H9 (cell line): Measurements from ENCODE around the gene FLVCR2. TPM values are rescaled to one million over a fixed set of nuclear protein-coding genes. Genes with fewer than 3 reads are reported as not detected.

Experiments used
- DNase-seq: peaks from one replicate; pipeline ENCODE4 v3.0.0-alpha.2; 2017
- H2AFZ ChIP-seq: one replicate; pipeline ENCODE4 v1.6.1; 2013; ENCODE audit warnings: mild to moderate bottlenecking, low read length, control low read depth, moderate library complexity
- H2AK5ac ChIP-seq: 2 replicates; pipeline ENCODE4 v1.6.1; 2013; ENCODE audit warnings: low read length, control low read depth, mixed read lengths; ENCODE audit not compliant: insufficient read length
- H2BK120ac ChIP-seq: one replicate; pipeline ENCODE4 v1.6.1; 2013; ENCODE audit warnings: low read depth, mild to moderate bottlenecking, low read length, control low read depth, inconsistent platforms; ENCODE audit not compliant: poor library complexity, severe bottlenecking
- H2BK12ac ChIP-seq: 2 replicates; pipeline ENCODE4 v1.6.1; 2013; ENCODE audit warnings: low read length, control low read depth, mixed read lengths, low read depth; ENCODE audit not compliant: insufficient read length
- H2BK15ac ChIP-seq: 2 replicates; pipeline ENCODE4 v1.6.1; 2013; ENCODE audit warnings: low read depth, low read length, control low read depth
- H2BK20ac ChIP-seq: one replicate; pipeline ENCODE4 v1.6.1; 2013; ENCODE audit warnings: low read depth, mild to moderate bottlenecking, low read length, control low read depth, inconsistent platforms; ENCODE audit not compliant: poor library complexity, severe bottlenecking
- H2BK5ac ChIP-seq: 2 replicates; pipeline ENCODE4 v1.6.1; 2013; ENCODE audit warnings: low read length, control low read depth, mixed read lengths; ENCODE audit not compliant: insufficient read length
- H3K14ac ChIP-seq: 2 replicates; pipeline ENCODE4 v1.6.1; 2013; ENCODE audit warnings: low read length, control low read depth; ENCODE audit not compliant: insufficient read depth
- H3K18ac ChIP-seq: 2 replicates; pipeline ENCODE4 v1.6.1; 2013; ENCODE audit warnings: low read depth, mild to moderate bottlenecking, mixed read lengths, low read length, control low read depth; ENCODE audit not compliant: insufficient read length
- H3K23ac ChIP-seq: 2 replicates; pipeline ENCODE4 v1.6.1; 2013; ENCODE audit warnings: low read length, control low read depth, mixed read lengths, low read depth; ENCODE audit not compliant: insufficient read length
- H3K23me2 ChIP-seq: 2 replicates; pipeline ENCODE4 v1.6.1; 2013; ENCODE audit warnings: low read depth, mild to moderate bottlenecking, mixed read lengths, low read length, control low read depth; ENCODE audit not compliant: insufficient read length, poor library complexity, severe bottlenecking
- H3K27ac ChIP-seq: 2 replicates; pipeline ENCODE4 v1.5.1; 2013; ENCODE audit warnings: low read length, control low read depth, mixed read lengths, low read depth; ENCODE audit not compliant: insufficient read length
- H3K27me3 ChIP-seq: 2 replicates; pipeline ENCODE4 v1.6.1; 2013; ENCODE audit warnings: low read length, control low read depth, inconsistent platforms; ENCODE audit not compliant: insufficient read depth
- H3K4ac ChIP-seq: 2 replicates; pipeline ENCODE4 v1.6.1; 2013; ENCODE audit warnings: low read depth, mild to moderate bottlenecking, control low read depth, inconsistent platforms, low read length, moderate library complexity
- H3K4me1 ChIP-seq: 2 replicates; pipeline ENCODE4 v1.6.1; 2013; ENCODE audit warnings: low read length, control low read depth, inconsistent platforms; ENCODE audit not compliant: insufficient read depth
- H3K4me2 ChIP-seq: 2 replicates; pipeline ENCODE4 v1.6.1; 2013; ENCODE audit warnings: low read length, control low read depth, mixed read lengths; ENCODE audit not compliant: insufficient read length, insufficient read depth
- H3K56ac ChIP-seq: 2 replicates; pipeline ENCODE4 v1.6.1; 2013; ENCODE audit warnings: low read depth, mild to moderate bottlenecking, mixed read lengths, low read length, control low read depth; ENCODE audit not compliant: insufficient read length
- H3K79me1 ChIP-seq: 2 replicates; pipeline ENCODE4 v1.6.1; 2013; ENCODE audit warnings: low read depth, mild to moderate bottlenecking, moderate library complexity, low read length, control low read depth, inconsistent platforms; ENCODE audit not compliant: insufficient read depth, poor library complexity, severe bottlenecking
- H3K79me2 ChIP-seq: 2 replicates; pipeline ENCODE4 v1.6.1; 2013; ENCODE audit warnings: low read length, control low read depth, inconsistent platforms; ENCODE audit not compliant: insufficient read depth
- H3K9ac ChIP-seq: 2 replicates; pipeline ENCODE4 v1.6.1; 2013; ENCODE audit warnings: low read length, control low read depth, mixed read lengths; ENCODE audit not compliant: insufficient read length; ENCODE audit errors: extremely low read depth
- H3K9me3 ChIP-seq: one replicate; pipeline ENCODE4 v1.6.1; 2013; ENCODE audit warnings: low read depth, low read length, inconsistent platforms; ENCODE audit not compliant: control insufficient read depth
- H3T11ph ChIP-seq: one replicate; pipeline ENCODE4 v1.6.1; 2013; ENCODE audit warnings: mild to moderate bottlenecking, low read length, control low read depth, inconsistent platforms
- H4K20me1 ChIP-seq: one replicate; pipeline ENCODE4 v1.6.1; 2013; ENCODE audit not compliant: control insufficient read depth, insufficient read length, insufficient read depth
- H4K5ac ChIP-seq: 2 replicates; pipeline ENCODE4 v1.6.1; 2013; ENCODE audit warnings: low read depth, mild to moderate bottlenecking, mixed read lengths, low read length, control low read depth; ENCODE audit not compliant: insufficient read length
- H4K8ac ChIP-seq: replicated peaks from 2 replicates; pipeline ENCODE4 v1.6.1; 2013; ENCODE audit warnings: low read length, control low read depth, mixed read lengths, low read depth; ENCODE audit not compliant: insufficient read length
- H4K91ac ChIP-seq: 2 replicates; pipeline ENCODE4 v1.6.1; 2013; ENCODE audit warnings: low read depth, mild to moderate bottlenecking, moderate library complexity, mixed read lengths, low read length, control low read depth; ENCODE audit not compliant: insufficient read length
- H3K27ac Mint-ChIP-seq, 3 experiments: 2 replicates in 2 of 3; 3 replicates in 1 of 3; pipeline ENCODE4 v1.8.0; 2020 to 2021; ENCODE audit warnings: mixed read lengths in 3 of 3, mild to moderate bottlenecking in 1 of 3, moderate library complexity in 1 of 3
- H3K27me3 Mint-ChIP-seq: 2 replicates; pipeline ENCODE4 v1.8.0; 2021; ENCODE audit warnings: low read depth, mild to moderate bottlenecking, moderate library complexity, mixed read lengths
- H3K36me3 Mint-ChIP-seq, 3 experiments: 2 replicates in 2 of 3; 3 replicates in 1 of 3; pipeline ENCODE4 v1.8.0; 2020 to 2021; ENCODE audit warnings: low read depth in 3 of 3, mixed read lengths in 3 of 3; ENCODE audit not compliant: insufficient read depth in 1 of 3
- H3K4me1 Mint-ChIP-seq, 2 experiments: 2 replicates each; pipeline ENCODE4 v1.8.0; 2020; ENCODE audit warnings: mixed read lengths in 2 of 2
- H3K4me3 Mint-ChIP-seq, 2 experiments: 2 replicates in 1 of 2; 3 replicates in 1 of 2; pipeline ENCODE4 v1.8.0; 2020 to 2021; ENCODE audit warnings: mild to moderate bottlenecking in 2 of 2, mixed read lengths in 2 of 2, moderate library complexity in 1 of 2
- H3K9me3 Mint-ChIP-seq, 2 experiments: 2 replicates in 1 of 2; 3 replicates in 1 of 2; pipeline ENCODE4 v1.8.0; 2020; ENCODE audit warnings: mild to moderate bottlenecking in 2 of 2, mixed read lengths in 2 of 2, moderate library complexity in 1 of 2
- WGBS: extraction: QIAGEN DNeasy Blood & Tissue Kit; methylation state at CpG from one replicate; pipeline ENCODE4 v1.1.7; 2013; ENCODE audit warnings: missing lambda C conversion rate, low lambda C conversion rate, mixed read lengths; ENCODE audit not compliant: insufficient read length; ENCODE audit errors: extremely low coverage; 5-methylcytosine and 5-hydroxymethylcytosine counted together
- total RNA-seq: library from RNA; stranded (reverse); gene quantifications from 2 replicates; pipeline ENCODE4 v1.2.1, GENCODE V29; 2021
- TF ChIP-seq, protein P1 (sequence below): fragments of 200-600 bp; sonication (generic); conservative IDR thresholded peaks from 3 replicates; pipeline ENCODE4 v1.8.0; 2021; ENCODE audit warnings: antibody characterized with exemption, mild to moderate bottlenecking

The FLVCR2 gene
- total RNA-seq, 1 experiment from 2014 or later: 7.1 TPM

DNA sequence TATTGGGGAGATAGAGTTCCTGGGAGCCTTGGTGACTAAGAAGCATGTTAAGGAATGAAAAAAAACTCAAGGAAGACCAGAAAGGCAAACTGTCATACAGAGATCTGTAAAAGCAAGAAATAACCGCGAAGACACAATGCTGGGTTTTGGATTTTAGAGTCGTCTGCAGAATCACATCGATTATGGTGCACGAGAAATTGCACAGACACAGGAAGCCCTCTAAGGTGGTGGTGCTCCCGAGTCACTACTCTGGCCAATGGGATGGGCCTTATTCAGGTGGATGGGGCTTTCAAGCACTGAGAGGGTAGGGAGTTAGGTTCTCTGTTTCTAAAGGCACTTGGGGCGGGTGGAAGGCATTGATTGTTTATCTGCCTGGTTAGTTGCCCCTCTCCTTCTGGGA lies 10.3 kb upstream of the FLVCR2 start:
- H3T11ph ChIP-seq: no peak overlapping the region
- no peaks in the 10 kb centered on the region for H3K79me1 ChIP-seq
- Mint-ChIP-seq H3K27ac (no peak overlapping the region), H3K4me1 (peaks cover 9 to 13% of the 10 kb centered on the region in 2 experiments), H3K4me3 (no peak overlapping the region), H3K9me3 (no peaks in the 10 kb centered on the region), H3K36me3 (no peaks in the 10 kb centered on the region), H3K27me3 (peaks cover 19% of the 10 kb centered on the region)
- no CpG with 5 or more reads among the region's 7 CpGs for WGBS
- H2BK120ac ChIP-seq: no peak overlapping the region
- H2BK20ac ChIP-seq: no peak overlapping the region
- H3K9me3 ChIP-seq: no peaks in the 10 kb centered on the region
- H2BK15ac ChIP-seq: no peak overlapping the region
- TF ChIP-seq, protein P1, sequence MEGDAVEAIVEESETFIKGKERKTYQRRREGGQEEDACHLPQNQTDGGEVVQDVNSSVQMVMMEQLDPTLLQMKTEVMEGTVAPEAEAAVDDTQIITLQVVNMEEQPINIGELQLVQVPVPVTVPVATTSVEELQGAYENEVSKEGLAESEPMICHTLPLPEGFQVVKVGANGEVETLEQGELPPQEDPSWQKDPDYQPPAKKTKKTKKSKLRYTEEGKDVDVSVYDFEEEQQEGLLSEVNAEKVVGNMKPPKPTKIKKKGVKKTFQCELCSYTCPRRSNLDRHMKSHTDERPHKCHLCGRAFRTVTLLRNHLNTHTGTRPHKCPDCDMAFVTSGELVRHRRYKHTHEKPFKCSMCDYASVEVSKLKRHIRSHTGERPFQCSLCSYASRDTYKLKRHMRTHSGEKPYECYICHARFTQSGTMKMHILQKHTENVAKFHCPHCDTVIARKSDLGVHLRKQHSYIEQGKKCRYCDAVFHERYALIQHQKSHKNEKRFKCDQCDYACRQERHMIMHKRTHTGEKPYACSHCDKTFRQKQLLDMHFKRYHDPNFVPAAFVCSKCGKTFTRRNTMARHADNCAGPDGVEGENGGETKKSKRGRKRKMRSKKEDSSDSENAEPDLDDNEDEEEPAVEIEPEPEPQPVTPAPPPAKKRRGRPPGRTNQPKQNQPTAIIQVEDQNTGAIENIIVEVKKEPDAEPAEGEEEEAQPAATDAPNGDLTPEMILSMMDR: no peak
- no peaks in the 10 kb centered on the region for H3K23me2 ChIP-seq
- H3K27me3 ChIP-seq: no peaks in the 10 kb centered on the region
- no peak overlapping the region for H4K5ac ChIP-seq
- H3K14ac ChIP-seq: no peak overlapping the region
- no peak for DNase-seq
- no peak overlapping the region for H4K8ac ChIP-seq
- H3K4me2 ChIP-seq: no peak overlapping the region
- no peak overlapping the region for H3K4ac ChIP-seq
- no peaks in the 10 kb centered on the region; the same call in 1 of the 2 replicates for H3K4me1 ChIP-seq
- H3K56ac ChIP-seq: no peak overlapping the region
- no peak overlapping the region for H3K27ac ChIP-seq
- no peak overlapping the region for H3K23ac ChIP-seq
- no peak overlapping the region for H3K18ac ChIP-seq
- H4K91ac ChIP-seq: no peak overlapping the region
- H2AFZ ChIP-seq: no peak overlapping the region
- H4K20me1 ChIP-seq: no peaks in the 10 kb centered on the region
- no peaks in the 10 kb centered on the region for H3K79me2 ChIP-seq
- H2BK12ac ChIP-seq: no peak overlapping the region
- no peak overlapping the region for H2BK5ac ChIP-seq
- H3K9ac ChIP-seq: no peak overlapping the region
- no peak overlapping the region for H2AK5ac ChIP-seq
